ENCODE results near the gene LRRC8C.

The LRRC8C gene

GRCh38 chr1:89671775-89672488 is 39.0 kb downstream of the LRRC8C start:
- no peak for DNase-seq (ENCODE audit: low spot score)

- DNase-seq (ENCODE audit: low spot score), result peak; percentile 19
Observed at GRCh38 chr1:89672489-89673183, 39.7 kb downstream of the LRRC8C start.

GRCh38 chr1:89673251-89673650 is 40.3 kb downstream of the LRRC8C start:
- no peak for DNase-seq (ENCODE audit: low spot score)

GRCh38 chr1:89675677-89676076 is 42.8 kb downstream of the LRRC8C start:
- DNase-seq (ENCODE audit: low spot score), result no peak

GRCh38 chr1:89681045-89681729 is 48.3 kb downstream of the LRRC8C start:
- DNase-seq (ENCODE audit: low spot score), result no peak

- DNase-seq (ENCODE audit: low spot score), result no peak
Observed at GRCh38 chr1:89682611-89683010, 49.7 kb downstream of the LRRC8C start.

- no peak for DNase-seq (ENCODE audit: low spot score)
Observed at GRCh38 chr1:89685461-89685860, 52.5 kb downstream of the LRRC8C start.

GRCh38 chr1:89686520-89686919 is 53.6 kb downstream of the LRRC8C start:
- DNase-seq (ENCODE audit: low spot score), result no peak

GRCh38 chr1:89687254-89687653 is 54.3 kb downstream of the LRRC8C start:
- DNase-seq (ENCODE audit: low spot score), result no peak

- no peak for DNase-seq (ENCODE audit: low spot score)
Observed at GRCh38 chr1:89688607-89689006, 55.7 kb downstream of the LRRC8C start.

- no peak for DNase-seq (ENCODE audit: low spot score)
Observed at GRCh38 chr1:89689234-89689633, 56.3 kb downstream of the LRRC8C start.

GRCh38 chr1:89690595-89690994 is 57.7 kb downstream of the LRRC8C start:
- no peak for DNase-seq (ENCODE audit: low spot score)

- DNase-seq (ENCODE audit: low spot score), result peak; percentile 71
Observed at GRCh38 chr1:89692601-89693521, 59.9 kb downstream of the LRRC8C start.

GRCh38 chr1:89695847-89696246 is 62.9 kb downstream of the LRRC8C start:
- no peak for DNase-seq (ENCODE audit: low spot score)

GRCh38 chr1:89697383-89697782 is 64.5 kb downstream of the LRRC8C start:
- DNase-seq (ENCODE audit: low spot score), result no peak

GRCh38 chr1:89698020-89698560 is 65.2 kb downstream of the LRRC8C start:
- no peak for DNase-seq (ENCODE audit: low spot score)

GRCh38 chr1:89698624-89699023 is 65.7 kb downstream of the LRRC8C start:
- no peak for DNase-seq (ENCODE audit: low spot score)

- DNase-seq (ENCODE audit: low spot score), result no peak
Observed at GRCh38 chr1:89699451-89699986, 66.6 kb downstream of the LRRC8C start.

GRCh38 chr1:89701746-89702241 is 68.9 kb downstream of the LRRC8C start:
- no peak for DNase-seq (ENCODE audit: low spot score)

GRCh38 chr1:89702520-89703045 is 69.7 kb downstream of the LRRC8C start:
- DNase-seq (ENCODE audit: low spot score), result no peak

GRCh38 chr1:89703469-89703868 is 70.5 kb downstream of the LRRC8C start:
- no peak for DNase-seq (ENCODE audit: low spot score)

All from pons (tissue), 1 donor.